ENCODE results near the gene STRBP.
"Not testable (repeated sequence)": the region's sequence is repeated elsewhere in the genome, so short reads cannot be mapped to it uniquely, and the experiment has no call there.

The STRBP gene

DNA sequence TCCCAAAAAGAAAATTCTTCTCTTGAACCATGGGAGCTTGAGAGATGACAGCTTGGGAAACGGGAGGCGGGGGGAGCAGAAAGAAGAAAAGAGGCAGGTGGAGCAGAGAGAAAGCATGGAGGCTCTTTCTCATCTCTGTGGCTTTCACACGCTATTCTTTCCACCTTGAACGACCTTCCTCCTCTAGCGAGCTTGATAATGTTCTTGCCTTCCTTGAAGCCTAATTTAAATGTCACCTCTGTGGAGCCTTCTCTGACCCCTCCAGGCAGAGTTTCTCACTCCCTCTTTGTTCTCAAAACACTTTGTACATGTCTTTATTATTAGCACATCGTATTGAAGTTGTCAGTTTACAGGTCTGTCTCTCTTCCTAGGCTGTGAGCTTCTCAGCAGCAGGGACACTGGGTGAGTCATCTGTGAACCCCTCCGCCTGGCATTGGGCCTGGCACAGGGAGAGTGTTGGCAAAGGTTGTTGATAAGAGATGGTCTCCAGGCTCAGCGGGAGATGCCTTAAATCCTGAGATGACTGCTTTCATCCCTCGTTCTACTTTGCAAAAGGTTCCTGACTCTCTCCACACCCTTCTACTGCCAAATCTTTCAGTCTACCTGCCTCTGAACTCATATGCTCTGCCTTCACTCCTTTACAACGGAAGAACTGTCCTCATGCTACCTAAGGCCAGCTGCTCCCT, 14.1 kb upstream of the STRBP start:
- Histone ChIP-seq H3K27me3 (ENCODE audit: insufficient read depth, low read length, poor library complexity) (no peaks in the 10 kb centered on the region), H4K5ac (ENCODE audit: low read length) (no peak overlapping the region)
- WGBS (ENCODE audit: extremely low coverage, insufficient coverage, low lambda C conversion rate) = no CpG with 5 or more reads among the region's 10 CpGs

DNA sequence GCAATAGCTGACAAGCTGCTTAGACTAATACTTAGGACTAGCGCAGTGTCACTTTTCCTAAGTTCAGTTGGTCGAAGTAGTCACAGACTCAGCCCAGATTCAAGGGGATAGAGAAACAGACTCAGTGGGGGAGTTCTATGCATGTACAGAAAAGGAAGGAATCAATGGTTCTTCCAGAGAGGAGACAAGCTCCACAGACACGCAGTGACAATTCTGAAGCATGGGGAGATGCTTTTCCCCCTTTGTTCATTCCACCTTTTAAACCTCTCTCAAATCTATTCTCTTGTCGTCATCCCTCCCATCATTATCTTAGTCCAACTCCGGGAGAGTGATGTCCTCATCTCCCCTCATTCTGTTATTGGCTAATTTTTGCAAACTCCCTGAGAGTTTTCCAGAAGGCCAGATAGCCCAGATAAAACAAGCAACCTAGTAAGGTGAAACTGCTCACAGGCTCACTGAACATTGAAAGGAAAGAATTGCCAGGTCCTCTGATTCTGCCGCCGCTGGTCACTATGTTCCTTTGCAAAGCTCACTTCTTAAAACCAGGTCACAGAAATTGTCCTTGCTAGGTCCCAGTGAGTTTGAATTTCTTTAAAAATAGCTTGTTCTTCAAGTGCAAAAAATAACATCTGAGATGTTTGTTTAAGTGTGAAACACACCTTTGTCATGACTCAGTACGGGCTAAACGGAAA, 13.4 kb upstream of the STRBP start:
- H3K36me3 ChIP-seq (ENCODE audit: control insufficient read depth, insufficient read depth, low read length) = no peaks in the 10 kb centered on the region
- H2BK5ac ChIP-seq (ENCODE audit: low read length) = no peak overlapping the region
- no peak overlapping the region for H3K18ac ChIP-seq (ENCODE audit: low read length)
- no peak overlapping the region for H2BK15ac ChIP-seq (replicated peaks; ENCODE audit: low read depth)
- no peak overlapping the region for H4K5ac ChIP-seq (ENCODE audit: low read length)
- no peak overlapping the region for H3K4me3 ChIP-seq (ENCODE audit: low read length)
- no peaks in the 10 kb centered on the region for H3K79me1 ChIP-seq (ENCODE audit: low read length)
- no peak overlapping the region for H2AK5ac ChIP-seq (ENCODE audit: low read length)
- no peak overlapping the region for H3K56ac ChIP-seq (ENCODE audit: low read length)
- H4K8ac ChIP-seq (ENCODE audit: low read depth, low read length) = no peak overlapping the region
- no peaks in the 10 kb centered on the region for H3K79me2 ChIP-seq (ENCODE audit: control insufficient read depth, insufficient read depth, low read length)
- H3K27me3 ChIP-seq (ENCODE audit: insufficient read depth, low read length, poor library complexity) = no peaks in the 10 kb centered on the region
- no peak overlapping the region for H2BK120ac ChIP-seq (ENCODE audit: low read depth, low read length)
- no peak overlapping the region for H3K4ac ChIP-seq (ENCODE audit: low read depth, low read length)
- DNase-seq = no peak
- no peaks in the 10 kb centered on the region for H3K4me1 ChIP-seq (ENCODE audit: control insufficient read depth, low read depth, low read length)
- no peak overlapping the region for H3K23ac ChIP-seq (ENCODE audit: low read length)
- H3K27ac ChIP-seq (ENCODE audit: low read depth, low read length) = no peak overlapping the region
- H3K9ac ChIP-seq (ENCODE audit: low read length) = no peak overlapping the region
- no CpG with 5 or more reads among the region's 9 CpGs for WGBS (ENCODE audit: extremely low coverage, insufficient coverage, low lambda C conversion rate)
- H3K4me2 ChIP-seq (ENCODE audit: low read length) = no peak overlapping the region

More for the DNA sequence above, 14.1 kb upstream of the STRBP start:
- Histone ChIP-seq H3K4me1 (ENCODE audit: control insufficient read depth, low read depth, low read length) (no peaks in the 10 kb centered on the region), H2BK15ac (replicated peaks; ENCODE audit: low read depth) (no peak overlapping the region), H2AK5ac (ENCODE audit: low read length) (no peak overlapping the region), H3K27ac (ENCODE audit: low read depth, low read length) (no peak overlapping the region), H3K56ac (ENCODE audit: low read length) (no peak overlapping the region), H3K18ac (ENCODE audit: low read length) (no peak overlapping the region), H3K9ac (ENCODE audit: low read length) (no peak overlapping the region), H3K79me2 (ENCODE audit: control insufficient read depth, insufficient read depth, low read length) (no peaks in the 10 kb centered on the region), H3K79me1 (ENCODE audit: low read length) (no peaks in the 10 kb centered on the region), H3K4me3 (ENCODE audit: low read length) (no peak overlapping the region), H2BK120ac (ENCODE audit: low read depth, low read length) (no peak overlapping the region), H3K4me2 (ENCODE audit: low read length) (no peak overlapping the region), H3K4ac (ENCODE audit: low read depth, low read length) (no peak overlapping the region), H2BK5ac (ENCODE audit: low read length) (no peak overlapping the region), H4K8ac (ENCODE audit: low read depth, low read length) (no peak overlapping the region), H3K36me3 (ENCODE audit: control insufficient read depth, insufficient read depth, low read length) (no peaks in the 10 kb centered on the region), H3K23ac (ENCODE audit: low read length) (no peak overlapping the region)
- DNase-seq = no peak

DNA sequence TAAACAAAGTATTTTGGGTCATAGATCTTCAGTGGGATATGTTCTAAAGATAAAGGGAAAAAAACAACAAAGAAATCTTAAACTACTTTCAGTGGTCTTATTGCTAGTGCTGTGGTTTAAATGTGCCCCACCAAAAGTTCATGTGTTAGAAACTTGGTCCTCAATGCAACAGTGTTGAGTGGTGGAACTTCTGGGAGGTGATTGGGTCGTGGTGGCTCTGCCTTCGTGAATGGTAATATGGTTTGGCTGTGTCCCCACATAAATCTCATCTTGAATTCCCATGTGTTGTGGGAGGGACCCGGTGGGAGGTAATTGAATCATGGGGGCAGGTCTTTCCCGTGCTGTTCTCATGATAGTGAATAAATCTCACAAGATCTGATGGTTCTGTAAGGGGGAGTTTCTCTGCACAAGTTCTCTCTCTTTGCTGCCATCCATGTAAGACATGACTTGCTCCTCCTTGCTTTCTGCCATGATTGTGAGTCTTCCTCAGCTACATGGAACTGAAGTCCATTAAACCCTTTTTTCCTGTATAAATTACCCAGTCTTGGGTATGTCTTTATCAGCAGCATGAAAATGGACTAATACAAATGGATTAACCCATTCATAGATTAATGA, 10.6 kb upstream of the STRBP start:
- DNase-seq; H3K23ac ChIP-seq (ENCODE audit: low read length); H4K8ac ChIP-seq (ENCODE audit: low read depth, low read length); H4K5ac ChIP-seq (ENCODE audit: low read length); H3K9ac ChIP-seq (ENCODE audit: low read length); H2AK5ac ChIP-seq (ENCODE audit: low read length); H3K56ac ChIP-seq (ENCODE audit: low read length); H3K27ac ChIP-seq (ENCODE audit: low read depth, low read length); H3K79me1 ChIP-seq (ENCODE audit: low read length); H3K18ac ChIP-seq (ENCODE audit: low read length); H3K4me1 ChIP-seq (ENCODE audit: control insufficient read depth, low read depth, low read length); H3K4me2 ChIP-seq (ENCODE audit: low read length); H2BK15ac ChIP-seq (replicated peaks; ENCODE audit: low read depth); H3K79me2 ChIP-seq (ENCODE audit: control insufficient read depth, insufficient read depth, low read length); H3K4me3 ChIP-seq (ENCODE audit: low read length); H2BK5ac ChIP-seq (ENCODE audit: low read length); H3K27me3 ChIP-seq (ENCODE audit: insufficient read depth, low read length, poor library complexity); H3K4ac ChIP-seq (ENCODE audit: low read depth, low read length); H3K36me3 ChIP-seq (ENCODE audit: control insufficient read depth, insufficient read depth, low read length); H2BK120ac ChIP-seq (ENCODE audit: low read depth, low read length): not testable (repeated sequence)
- no CpG with 5 or more reads among the region's 4 CpGs for WGBS (ENCODE audit: extremely low coverage, insufficient coverage, low lambda C conversion rate)

DNA sequence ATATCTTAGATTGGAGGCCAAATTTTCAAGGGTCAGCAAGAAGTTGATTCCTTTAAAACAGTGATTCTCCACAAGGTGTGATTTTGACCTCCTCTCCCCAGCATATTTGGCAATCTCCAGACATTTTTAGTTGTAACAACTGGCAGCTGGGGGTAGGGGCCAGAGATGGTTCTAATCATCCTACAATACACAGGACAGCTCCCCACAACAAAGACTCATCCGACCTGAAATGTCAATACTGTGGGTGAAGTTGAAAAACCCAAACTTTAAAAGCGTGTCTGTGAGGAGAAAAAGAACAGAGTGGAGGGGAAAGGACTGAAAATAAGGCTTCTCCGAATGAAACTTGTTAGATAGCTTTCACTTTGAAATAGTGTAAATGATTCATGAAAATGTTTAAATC, 10.0 kb upstream of the STRBP start:
- no peak overlapping the region for H3K23ac ChIP-seq (ENCODE audit: low read length)
- no CpG with 5 or more reads among the region's 3 CpGs for WGBS (ENCODE audit: extremely low coverage, insufficient coverage, low lambda C conversion rate)
- H3K18ac ChIP-seq (ENCODE audit: low read length) = no peak overlapping the region
- H3K79me2 ChIP-seq (ENCODE audit: control insufficient read depth, insufficient read depth, low read length) = no peaks in the 10 kb centered on the region
- no peaks in the 10 kb centered on the region for H3K4me1 ChIP-seq (ENCODE audit: control insufficient read depth, low read depth, low read length)
- no peak overlapping the region for H4K5ac ChIP-seq (ENCODE audit: low read length)
- H2AK5ac ChIP-seq (ENCODE audit: low read length) = no peak overlapping the region
- no peak overlapping the region for H3K4ac ChIP-seq (ENCODE audit: low read depth, low read length)
- no peak overlapping the region for H2BK5ac ChIP-seq (ENCODE audit: low read length)
- no peak overlapping the region for H3K56ac ChIP-seq (ENCODE audit: low read length)
- no peak overlapping the region for H3K4me2 ChIP-seq (ENCODE audit: low read length)
- H2BK15ac ChIP-seq (replicated peaks; ENCODE audit: low read depth) = no peak overlapping the region
- H3K27me3 ChIP-seq (ENCODE audit: insufficient read depth, low read length, poor library complexity) = no peaks in the 10 kb centered on the region
- no peaks in the 10 kb centered on the region for H3K79me1 ChIP-seq (ENCODE audit: low read length)
- no peak overlapping the region for H2BK120ac ChIP-seq (ENCODE audit: low read depth, low read length)
- no peaks in the 10 kb centered on the region for H3K36me3 ChIP-seq (ENCODE audit: control insufficient read depth, insufficient read depth, low read length)
- no peak for DNase-seq
- no peak overlapping the region for H3K27ac ChIP-seq (ENCODE audit: low read depth, low read length)
- no peak overlapping the region for H3K4me3 ChIP-seq (ENCODE audit: low read length)
- H4K8ac ChIP-seq (ENCODE audit: low read depth, low read length) = no peak overlapping the region
- no peak overlapping the region for H3K9ac ChIP-seq (ENCODE audit: low read length)

DNA sequence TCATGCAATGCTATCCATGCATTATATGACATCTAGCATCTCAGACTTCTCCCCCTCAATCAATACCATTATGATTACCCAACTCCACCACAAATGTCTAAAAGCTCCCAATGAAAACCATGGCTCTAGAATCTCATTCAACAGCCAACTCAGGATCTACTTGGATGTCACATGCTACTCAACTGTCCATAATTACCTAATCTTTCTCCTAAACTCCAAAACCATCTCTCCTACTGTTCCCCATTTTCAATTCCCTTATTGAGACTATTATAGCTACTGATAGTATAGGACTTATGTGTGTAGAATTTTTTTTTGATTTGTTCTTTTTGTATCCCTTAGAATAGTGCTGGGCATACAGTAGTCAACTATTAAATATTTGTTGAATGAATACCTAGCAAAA, 8.2 kb upstream of the STRBP start:
- Histone ChIP-seq H3K4me2 (ENCODE audit: low read length) (no peak overlapping the region), H3K4me3 (ENCODE audit: low read length) (no peak overlapping the region), H3K27ac (ENCODE audit: low read depth, low read length) (no peak overlapping the region), H3K18ac (ENCODE audit: low read length) (no peak overlapping the region), H3K36me3 (ENCODE audit: control insufficient read depth, insufficient read depth, low read length) (no peaks in the 10 kb centered on the region), H3K27me3 (ENCODE audit: insufficient read depth, low read length, poor library complexity) (no peaks in the 10 kb centered on the region), H2BK5ac (ENCODE audit: low read length) (no peak overlapping the region), H3K23ac (ENCODE audit: low read length) (no peak overlapping the region), H3K56ac (ENCODE audit: low read length) (no peak overlapping the region), H4K5ac (ENCODE audit: low read length) (no peak overlapping the region), H2BK120ac (ENCODE audit: low read depth, low read length) (no peak overlapping the region), H3K4me1 (ENCODE audit: control insufficient read depth, low read depth, low read length) (no peaks in the 10 kb centered on the region), H4K8ac (ENCODE audit: low read depth, low read length) (no peak overlapping the region), H3K79me2 (ENCODE audit: control insufficient read depth, insufficient read depth, low read length) (no peaks in the 10 kb centered on the region), H3K4ac (ENCODE audit: low read depth, low read length) (no peak overlapping the region), H2BK15ac (replicated peaks; ENCODE audit: low read depth) (no peak overlapping the region), H3K79me1 (ENCODE audit: low read length) (no peaks in the 10 kb centered on the region), H2AK5ac (ENCODE audit: low read length) (no peak overlapping the region), H3K9ac (ENCODE audit: low read length) (no peak overlapping the region)
- DNase-seq = no peak

All from mesendoderm (in vitro differentiated cells).